Esophagus squamous epithelium (tissue), 4 donors: Measurements from ENCODE around the gene HSPA12A.

Source experiments
- CTCF ChIP-seq, 6 experiments: fragments of 450-650 bp in 4 of 6; fragments of 200-600 bp in 2 of 6; sonication (generic) in 2 of 6; IDR thresholded peaks; one replicate each; pipeline ENCODE4 v1.5.1; 2016 to 2019; ENCODE audit warnings: antibody characterized with exemption in 6 of 6, mild to moderate bottlenecking in 4 of 6, moderate library complexity in 4 of 6
- POLR2A ChIP-seq, 4 donors: fragments of 450-650 bp; IDR thresholded peaks; one replicate each; pipeline ENCODE4 v1.6.1; 2017; ENCODE audit warnings: antibody characterized with exemption in 4 of 4, mild to moderate bottlenecking in 4 of 4, moderate library complexity in 3 of 4

GRCh38 chr10:116766837-116767634 lies 24.7 kb upstream of the HSPA12A start:
- TF ChIP-seq CTCF (IDR thresholded peaks at IDR 0.05) (no peak), POLR2A (IDR thresholded peaks at IDR 0.05) (no peak)
